Fibroblast of the aortic adventitia (primary cell): ENCODE results near the gene MOG. TPM values are rescaled to one million over a fixed set of nuclear protein-coding genes. Genes with fewer than 3 reads are reported as not detected.
A peak's percentile ranks its signal among the peaks of the same experiment; 100 is the strongest.

Experiments used
- DNase-seq: peaks from one replicate; pipeline ENCODE4 v3.0.0-alpha.2; 2010; ENCODE audit warnings: low read depth
- H3K4me3 ChIP-seq: 2 replicates; pipeline ENCODE4 v1.5.1; 2011; ENCODE audit warnings: low read depth, mild to moderate bottlenecking, control low read depth, low read length, moderate library complexity
- total RNA-seq: library from RNA; depleted of rRNA; stranded (reverse); fragments of >200 nt; gene quantifications from 2 replicates; pipeline ENCODE4 v1.2.3, GENCODE V29; 2012; ENCODE audit warnings: low replicate concordance
- TF ChIP-seq, protein P1 (sequence below): IDR thresholded peaks from 2 replicates; pipeline ENCODE4 v1.5.1; 2011; ENCODE audit warnings: mild to moderate bottlenecking, low read length, control low read depth, inconsistent platforms; ENCODE audit not compliant: insufficient read depth

The MOG gene
- total RNA-seq, 1 donor, result not detected

DNA sequence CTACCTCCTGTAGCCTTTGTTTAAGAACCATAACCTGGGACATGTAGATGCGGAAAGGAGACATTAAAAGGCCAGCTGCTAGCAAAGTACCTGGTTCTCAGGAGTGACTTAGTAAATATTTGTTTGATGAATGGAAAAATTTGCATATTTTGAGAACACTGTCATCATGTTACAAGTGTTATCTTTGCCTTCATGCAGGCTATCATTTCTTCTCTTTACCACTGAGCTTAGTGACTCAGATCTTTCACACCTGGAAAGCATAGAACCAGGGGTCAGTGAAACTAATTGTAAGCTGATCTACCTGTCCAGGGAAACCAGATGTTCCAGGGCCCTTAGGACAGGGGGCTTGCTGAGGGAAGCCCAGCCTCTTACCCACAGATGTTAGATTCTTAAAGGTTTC, 18.7 kb downstream of the MOG start:
- no peak for DNase-seq
- no peak overlapping the region for H3K4me3 ChIP-seq
- TF ChIP-seq, protein P1, sequence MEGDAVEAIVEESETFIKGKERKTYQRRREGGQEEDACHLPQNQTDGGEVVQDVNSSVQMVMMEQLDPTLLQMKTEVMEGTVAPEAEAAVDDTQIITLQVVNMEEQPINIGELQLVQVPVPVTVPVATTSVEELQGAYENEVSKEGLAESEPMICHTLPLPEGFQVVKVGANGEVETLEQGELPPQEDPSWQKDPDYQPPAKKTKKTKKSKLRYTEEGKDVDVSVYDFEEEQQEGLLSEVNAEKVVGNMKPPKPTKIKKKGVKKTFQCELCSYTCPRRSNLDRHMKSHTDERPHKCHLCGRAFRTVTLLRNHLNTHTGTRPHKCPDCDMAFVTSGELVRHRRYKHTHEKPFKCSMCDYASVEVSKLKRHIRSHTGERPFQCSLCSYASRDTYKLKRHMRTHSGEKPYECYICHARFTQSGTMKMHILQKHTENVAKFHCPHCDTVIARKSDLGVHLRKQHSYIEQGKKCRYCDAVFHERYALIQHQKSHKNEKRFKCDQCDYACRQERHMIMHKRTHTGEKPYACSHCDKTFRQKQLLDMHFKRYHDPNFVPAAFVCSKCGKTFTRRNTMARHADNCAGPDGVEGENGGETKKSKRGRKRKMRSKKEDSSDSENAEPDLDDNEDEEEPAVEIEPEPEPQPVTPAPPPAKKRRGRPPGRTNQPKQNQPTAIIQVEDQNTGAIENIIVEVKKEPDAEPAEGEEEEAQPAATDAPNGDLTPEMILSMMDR, result no peak

DNA sequence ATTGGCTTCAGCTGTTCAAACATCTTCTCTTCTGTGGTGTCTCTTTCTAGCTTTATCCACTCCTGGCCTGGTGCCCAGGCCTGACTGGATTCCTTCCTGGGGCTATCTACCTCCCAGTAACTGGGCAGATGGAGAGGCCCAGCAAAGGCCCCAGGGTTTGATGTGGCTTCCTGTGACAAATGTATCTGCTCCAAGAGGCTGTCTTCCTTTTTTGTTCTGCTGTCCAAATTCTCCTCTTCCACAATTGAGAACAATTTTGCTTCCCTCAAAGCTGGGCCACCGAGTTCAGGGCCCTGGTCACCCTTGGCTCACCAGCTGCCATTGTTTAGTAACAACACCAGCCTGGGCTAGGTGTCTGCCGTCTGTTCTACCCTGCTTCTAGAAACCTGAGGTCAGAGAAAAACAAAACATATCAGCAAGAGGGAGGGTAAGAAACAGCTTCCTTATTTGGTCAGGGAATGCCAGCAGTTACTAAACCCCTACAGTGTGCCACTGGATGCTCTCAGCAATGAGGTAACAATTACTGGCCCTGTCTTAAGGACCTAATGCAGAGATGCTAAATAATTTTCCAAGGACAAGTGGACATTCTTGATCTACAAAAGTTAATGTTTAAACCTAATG, 20.2 kb downstream of the MOG start:
- TF ChIP-seq, protein P1, result no peak
- H3K4me3 ChIP-seq, result no peak overlapping the region
- DNase-seq, result no peak

DNA sequence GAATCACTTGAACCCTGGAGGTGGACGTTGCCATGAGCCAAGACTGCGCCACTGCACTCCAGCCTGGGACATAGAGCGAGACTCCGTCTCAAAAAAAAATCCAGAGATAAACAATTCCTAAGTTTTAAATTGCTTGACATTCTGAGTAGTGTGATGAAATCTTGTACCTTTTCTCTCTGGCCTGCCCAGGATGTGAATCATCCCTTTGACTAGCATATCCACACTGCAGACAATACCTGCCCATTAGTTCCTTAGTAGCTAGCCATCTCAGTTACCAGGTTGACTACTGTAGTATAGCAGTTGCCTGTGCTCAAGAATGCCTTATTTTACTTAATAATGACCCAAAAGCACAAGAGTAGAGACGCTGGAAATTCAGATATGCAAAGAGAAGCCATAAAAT, 21.2 kb downstream of the MOG start:
- H3K4me3 ChIP-seq, result no peak overlapping the region
- DNase-seq, result no peak
- TF ChIP-seq, protein P1, result no peak

DNA sequence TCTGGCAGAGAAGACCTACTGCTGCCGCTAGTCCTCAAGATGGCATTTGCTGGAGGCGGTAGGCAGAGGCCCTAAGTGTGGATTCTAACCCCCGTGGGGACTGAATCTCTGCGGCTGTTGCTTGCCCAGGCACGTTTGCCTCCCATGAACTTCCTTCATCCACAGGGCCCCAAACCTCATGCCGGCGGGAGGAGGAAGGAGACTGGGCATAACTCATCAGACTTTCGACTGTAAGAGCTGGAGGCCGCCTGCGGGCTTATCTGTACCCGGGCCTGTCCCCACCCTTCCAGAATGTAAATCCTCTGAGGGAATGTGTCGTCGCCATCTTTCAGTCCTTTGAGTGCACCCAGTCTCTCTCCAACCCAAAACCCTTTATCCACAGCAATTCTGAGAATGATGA, 23.1 kb downstream of the MOG start:
- TF ChIP-seq, protein P1, result no peak
- DNase-seq, result no peak
- H3K4me3 ChIP-seq, result no peak overlapping the region

DNA sequence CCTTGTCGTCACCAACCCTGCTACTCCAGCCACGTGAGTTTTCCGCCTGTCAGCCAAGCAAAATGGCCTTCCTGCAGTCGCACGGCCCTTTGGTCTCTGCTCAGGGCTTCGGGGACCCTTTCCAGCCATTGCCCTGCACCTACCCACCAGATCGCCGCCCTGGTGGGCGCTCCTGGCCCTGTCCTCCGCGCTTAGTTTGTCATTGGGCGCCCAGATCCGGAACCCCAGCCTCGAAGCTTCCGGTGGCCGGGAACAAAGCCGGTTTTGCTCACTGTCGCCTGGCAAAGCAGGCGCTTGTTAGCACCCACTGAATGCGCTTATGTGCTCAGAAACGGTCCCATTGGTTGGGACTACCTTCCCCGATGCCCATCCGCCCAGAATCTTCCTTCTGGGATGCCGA, 23.5 kb downstream of the MOG start:
- no peak for DNase-seq
- TF ChIP-seq, protein P1, result no peak
- H3K4me3 ChIP-seq, result no peak overlapping the region

DNA sequence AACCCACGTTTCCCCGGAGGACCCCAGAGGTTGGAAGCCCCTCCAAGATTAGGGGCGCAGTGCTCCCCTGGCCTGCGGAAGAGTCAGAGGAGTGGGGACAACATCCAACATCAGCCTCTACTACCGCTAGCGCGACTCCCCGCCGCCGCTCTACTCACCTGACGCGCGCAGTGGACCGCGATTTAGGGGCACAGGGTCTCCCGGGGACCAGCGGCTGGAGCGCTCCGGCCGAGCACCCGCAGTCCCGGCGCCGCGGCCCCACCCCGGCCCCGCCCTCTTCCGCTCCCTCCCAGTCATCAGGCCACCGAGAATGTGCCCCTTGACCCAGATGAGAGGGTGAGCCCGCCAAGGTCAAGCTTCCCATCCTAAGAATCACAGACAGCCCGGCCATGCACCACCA, 24.0 kb downstream of the MOG start, which contains the start of gene ZFP57:
ZFP57 (minus strand) TSS at position 249 of the 400 bp plus-strand sequence. CDS start 4,149 bp downstream, outside the sequence.
- peak within 1 kb of the TSS; percentile 9 for H3K4me3 ChIP-seq
- no peak for DNase-seq
- TF ChIP-seq, protein P1, result no peak

DNA sequence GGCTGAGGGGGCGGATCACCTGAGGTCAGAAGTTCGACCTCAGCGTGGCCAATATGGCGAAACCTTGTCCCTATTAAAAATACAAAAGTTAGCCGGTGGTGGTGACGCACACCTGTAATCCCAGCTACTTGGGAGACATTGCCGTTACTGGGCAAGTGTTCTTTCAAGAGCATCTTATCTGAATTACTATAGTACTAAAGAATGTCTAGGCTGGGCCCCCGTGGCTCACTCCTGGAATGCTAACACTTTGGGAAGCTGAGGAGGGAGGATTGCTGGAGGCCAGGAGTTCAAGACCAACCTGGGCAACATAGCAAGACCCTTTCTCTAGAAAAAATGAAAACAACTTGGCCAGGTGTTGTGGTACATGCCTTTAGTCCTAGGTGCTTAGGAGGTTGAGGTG, 24.9 kb downstream of the MOG start:
- TF ChIP-seq, protein P1, result no peak
- H3K4me3 ChIP-seq, result no peak overlapping the region
- DNase-seq, result no peak
